Adrenal gland (tissue), 19 donors: ENCODE results near the gene TXLNA. TPM values are rescaled to one million over a fixed set of nuclear protein-coding genes. Genes with fewer than 3 reads are reported as not detected.
"Not testable (repeated sequence)": the region's sequence is repeated elsewhere in the genome, so short reads cannot be mapped to it uniquely, and the experiment has no call there.

Experiments
- DNase-seq, 7 donors: peaks; one replicate each; pipeline ENCODE4 v3.0.0-alpha.2; 2019 to 2020
- H3K27ac ChIP-seq, 5 donors: fragments of 200-600 bp; sonication (generic) in 4 of 5; 1 replicate in 3 of 5; 2 replicates in 2 of 5; pipeline versions ENCODE4 v1.5.1 to v1.8.0; 2016 to 2020; ENCODE audit warnings: mild to moderate bottlenecking in 1 of 5
- H3K27me3 ChIP-seq: fragments of 200-600 bp; 2 replicates; pipeline ENCODE4 v1.8.0; 2021
- H3K36me3 ChIP-seq, 2 donors: fragments of 200-600 bp; replicated peaks in 1 of 2; 1 replicate in 1 of 2; 2 replicates in 1 of 2; pipeline versions ENCODE4 v1.5.1 to v1.8.0; 2018 to 2022
- H3K4me1 ChIP-seq, 2 donors: fragments of 200-600 bp; replicated peaks in 1 of 2; 1 replicate in 1 of 2; 2 replicates in 1 of 2; pipeline versions ENCODE4 v1.5.1 to v1.8.0; 2018 to 2021
- H3K4me3 ChIP-seq, 4 donors: fragments of 200-600 bp; sonication (generic) in 3 of 4; one replicate each; pipeline ENCODE4 v1.5.1; 2016 to 2018
- H3K9me3 ChIP-seq, 3 donors: fragments of 200-600 bp; sonication (generic) in 1 of 3; replicated peaks in 1 of 3; 1 replicate in 2 of 3; 2 replicates in 1 of 3; pipeline versions ENCODE4 v1.5.1 to v1.8.0; 2016 to 2021
- CTCF ChIP-seq, 6 experiments: fragments of 450-650 bp in 4 of 6; fragments of 200-600 bp in 2 of 6; sonication (generic) in 1 of 6; IDR thresholded peaks; 1 replicate in 5 of 6; 2 replicates in 1 of 6; pipeline versions ENCODE4 v1.5.1 to v1.8.0; 2016 to 2021; ENCODE audit warnings: antibody characterized with exemption in 6 of 6, mild to moderate bottlenecking in 2 of 6, moderate library complexity in 1 of 6
- POLR2A ChIP-seq, 2 donors: fragments of 450-650 bp; IDR thresholded peaks; one replicate each; pipeline ENCODE4 v1.6.1; 2017; ENCODE audit warnings: antibody characterized with exemption in 2 of 2, mild to moderate bottlenecking in 2 of 2, moderate library complexity in 1 of 2
- WGBS, 4 donors: extraction: QIAGEN DNeasy Blood & Tissue Kit in 2 of 4; methylation state at CpG; one replicate each; pipeline versions ENCODE4 v1.1.5 to v1.1.7; 2013 to 2017; 5-methylcytosine and 5-hydroxymethylcytosine counted together
- intact Hi-C, 2 donors: fragments of 100-400 bp; cut with DNase I; formaldehyde crosslinking; loops; one replicate each; pipeline versions ENCODE4 v1.14.1 to v1.15.0; 2022 to 2023
- long read RNA-seq, 10 donors: library from polyadenylated mRNA in 3 of 10; unstranded in 2 of 10; stranded (forward) in 1 of 10; transcript quantifications; one replicate each; pipeline ENCODE4 v2.0.0 and lab custom pipeline, GENCODE V29; 2021 to 2026
- polyA plus RNA-seq, 3 donors: library from polyadenylated mRNA; stranded (reverse); fragments of 200-250 nt in 2 of 3; fragments of 350-450 nt in 1 of 3; fragmentation: Illumina TruSeq in 1 of 3; extraction: RNeasy Lipid Tissue Mini Kit (QIAGEN cat#74804) in 1 of 3; gene quantifications; one replicate each; pipeline ENCODE4 v1.2.3, GENCODE V29; 2013 to 2014
- total RNA-seq, 9 donors: library from RNA; depleted of rRNA in 4 of 9; stranded (reverse); fragments of >200 nt in 4 of 9; fragments of 120-200 nt in 1 of 9; fragmentation: NEBNext Ultra II Directional in 1 of 9; extraction: Animal tissue kit (Norgen Biotek cat#: 25700) in 1 of 9; gene quantifications; one replicate each; pipeline versions ENCODE4 v1.1.0 to v1.2.4, GENCODE V29; 2013 to 2023
- donor health status: healthy with polysubstance abuse.
- donor health status: Bipolar disorder and iron deficiency.
- donor health status: DM: yes; HTN: yes; CAD: no.
- donor health status: DM: no; HTN: no; CAD: no.
- donor health status: DM: no; HTN: no; CAD: no.
- donor health status: DM: yes; HTN: yes; CAD: no.

The TXLNA gene
- 10 to 100 TPM; 52.7 to 97.4 (median 66.1) TPM for total RNA-seq
- 10 to 100 TPM; 14.9 to 51.0 (median 25.7) TPM for polyA plus RNA-seq
- long read RNA-seq, donor 1, full-length matches to known transcripts: 2 of 10 reads
- long read RNA-seq, donor 1, partial matches to known transcripts: 8 of 10 reads
- long read RNA-seq, donor 1, other reads (novel, unspliced or antisense): 0 of 10 reads
- long read RNA-seq, donor 2, partial matches to known transcripts: 5 of 5 reads
- long read RNA-seq, donor 2, other reads (novel, unspliced or antisense): 0 of 5 reads
- long read RNA-seq, donor 3, full-length matches to known transcripts: 4 of 4 reads
- long read RNA-seq, donor 3, partial matches to known transcripts: 0 of 4 reads
- long read RNA-seq, donor 3, other reads (novel, unspliced or antisense): 0 of 4 reads
- long read RNA-seq, donor 4, full-length matches to known transcripts: 1 of 27 reads
- long read RNA-seq, donor 4, partial matches to known transcripts: 4 of 27 reads
- long read RNA-seq, donor 4, other reads (novel, unspliced or antisense): 22 of 27 reads
- long read RNA-seq, donor 5, full-length matches to known transcripts: 12 of 36 reads
- long read RNA-seq, donor 5, partial matches to known transcripts: 2 of 36 reads
- long read RNA-seq, donor 5, other reads (novel, unspliced or antisense): 22 of 36 reads
- long read RNA-seq, donor 6, partial matches to known transcripts: 2 of 20 reads
- long read RNA-seq, donor 6, other reads (novel, unspliced or antisense): 18 of 20 reads
- long read RNA-seq, donor 7, full-length matches to known transcripts: 1 of 1 reads
- long read RNA-seq, donor 7, partial matches to known transcripts: 0 of 1 reads
- long read RNA-seq, donor 7, other reads (novel, unspliced or antisense): 0 of 1 reads
- long read RNA-seq, donor 8, full-length matches to known transcripts: 6 of 11 reads
- long read RNA-seq, donor 8, partial matches to known transcripts: 5 of 11 reads
- long read RNA-seq, donor 8, other reads (novel, unspliced or antisense): 0 of 11 reads
- long read RNA-seq, donor 9, full-length matches to known transcripts: 2 of 2 reads
- long read RNA-seq, donor 9, partial matches to known transcripts: 0 of 2 reads
- long read RNA-seq, donor 9, other reads (novel, unspliced or antisense): 0 of 2 reads
- long read RNA-seq, donor 10, full-length matches to known transcripts: 2 of 2 reads
- long read RNA-seq, donor 10, partial matches to known transcripts: 0 of 2 reads
- long read RNA-seq, donor 10, other reads (novel, unspliced or antisense): 0 of 2 reads

- intact Hi-C loops: no loop called here
- peaks cover 21 to 46% of the 10 kb centered on the region in 2 donors for H3K4me1 ChIP-seq
These were observed at the start of gene TXLNA for GRCh38 chr1:32179443-32180185. TXLNA (plus strand) TSS chr1:32179675; CDS start chr1:32180346, 671 bp downstream.

DNA sequence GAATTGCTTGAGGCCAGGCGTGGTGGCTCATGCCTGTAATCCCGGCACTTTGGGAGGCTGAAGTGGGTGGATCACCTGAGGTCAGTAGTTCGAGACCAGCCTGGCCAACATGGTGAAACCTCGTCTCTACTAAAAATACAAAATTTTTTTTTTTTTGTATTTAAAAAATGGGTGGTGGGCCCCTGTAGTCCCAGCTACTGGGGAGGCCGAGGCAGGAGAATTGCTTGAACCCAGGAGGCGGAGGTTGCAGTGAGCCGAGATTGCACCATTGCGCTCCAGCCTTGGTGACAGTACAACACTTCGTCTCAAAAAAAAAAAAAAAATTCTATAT, 45.6 kb upstream of the TXLNA start:
- DNase-seq, intact Hi-C loops, H3K36me3 ChIP-seq, H3K9me3 ChIP-seq, H3K27me3 ChIP-seq, H3K4me3 ChIP-seq: not testable (repeated sequence)
- WGBS, 4 donors: 93 to 96% (median 94%) methylated on average over 9 of the region's 9 CpGs
- Histone ChIP-seq H3K4me1 (peaks cover 11% of the 10 kb centered on the region in 2 donors), H3K27ac (peak overlapping the region in 3 of 5 donors; percentile 54 to 78 (median 56))

More at GRCh38 chr1:32179443-32180185, at the start of gene TXLNA:
- Histone ChIP-seq H3K27me3 (no peaks in the 10 kb centered on the region), H3K36me3 (peaks cover 0 to 30% of the 10 kb centered on the region in 2 donors), H3K4me3 (peak within 1 kb of the TSS in 3 of 4 donors; percentile 62 to 73 (median 66)), H3K9me3 (no peaks in the 10 kb centered on the region), H3K27ac (peak within 1 kb of the TSS; percentile 65 to 98 (median 96))
- peak; percentile 93 to 97 (median 95) for DNase-seq
- peak in 3 of 6 experiments; percentile 15 to 27 (median 20) for TF ChIP-seq CTCF (IDR thresholded peaks at IDR 0.05)
- peak; percentile 64 to 67 for TF ChIP-seq POLR2A (IDR thresholded peaks at IDR 0.05)
- WGBS, 4 donors: 0 to 1% (median 0%) methylated on average over 23 to 79 of the region's 79 CpGs

DNA sequence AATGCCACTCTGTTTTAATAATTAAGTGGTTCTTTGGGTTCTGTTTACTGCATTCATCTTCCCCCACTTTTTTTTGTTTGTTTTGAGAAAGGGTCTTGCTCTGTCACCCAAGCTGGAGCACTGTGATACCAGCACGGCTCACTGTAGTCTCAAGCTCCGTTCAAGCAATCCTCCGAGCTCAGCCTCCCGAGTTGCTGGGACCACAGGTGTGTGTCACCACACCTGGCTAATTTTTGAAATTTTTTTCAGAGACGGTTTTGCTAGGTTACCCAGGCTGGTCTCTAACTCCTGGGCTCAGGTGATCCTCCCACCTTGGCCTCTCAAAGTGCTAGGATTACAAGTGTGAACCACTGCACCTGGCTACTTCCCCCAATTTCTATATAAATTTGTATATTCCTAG, 42.4 kb upstream of the TXLNA start:
- TF ChIP-seq CTCF (IDR thresholded peaks at IDR 0.05) (no peak), POLR2A (IDR thresholded peaks at IDR 0.05) (no peak)
- Histone ChIP-seq H3K4me1 (peaks cover 11% of the 10 kb centered on the region in 2 donors), H3K27ac (no peak overlapping the region), H3K27me3 (no peaks in the 10 kb centered on the region), H3K9me3 (no peaks in the 10 kb centered on the region), H3K4me3 (no peak overlapping the region), H3K36me3 (no peaks in the 10 kb centered on the region)
- no peak for DNase-seq
- intact Hi-C loops: no loop called here
- 92 to 96% (median 94%) methylated on average over 5 of the region's 5 CpGs for WGBS, 4 donors

GRCh38 chr1:32138965-32139364, 40.5 kb upstream of the TXLNA start:
- no peaks in the 10 kb centered on the region for H3K36me3 ChIP-seq
- TF ChIP-seq CTCF (IDR thresholded peaks at IDR 0.05) (no peak), POLR2A (IDR thresholded peaks at IDR 0.05) (no peak)
- DNase-seq: no peak
- WGBS, 4 donors: 74 to 82% (median 81%) methylated on average over 5 of the region's 5 CpGs
- H3K9me3 ChIP-seq: no peaks in the 10 kb centered on the region
- H3K4me1 ChIP-seq: peaks cover 8 to 23% of the 10 kb centered on the region in 2 donors
- no peak overlapping the region for H3K4me3 ChIP-seq
- intact Hi-C loops: no loop called here
- no peaks in the 10 kb centered on the region for H3K27me3 ChIP-seq
- no peak overlapping the region for H3K27ac ChIP-seq
